ENCODE results near the gene CELSR2.

DNA sequence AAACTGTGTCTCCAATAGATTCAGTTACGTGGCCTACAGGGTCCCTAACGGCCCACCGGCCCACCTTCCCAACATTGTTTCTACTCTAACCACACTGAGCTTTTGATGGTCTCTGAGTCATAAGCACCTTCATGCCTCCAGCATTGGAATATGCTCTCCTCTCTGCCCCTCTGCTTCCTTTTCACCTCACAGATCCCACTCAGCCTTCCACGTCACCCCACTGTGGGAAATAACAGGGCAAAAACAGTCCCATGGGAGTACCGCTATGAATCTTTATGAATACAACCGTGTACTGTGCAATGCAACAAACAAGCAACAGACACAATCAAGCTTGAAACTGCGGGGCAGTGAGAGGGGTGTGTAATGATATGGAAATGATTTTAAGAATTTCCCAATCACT is 40.9 kb upstream of the CELSR2 start:
- TF ChIP-seq GATA2 (IDR thresholded peaks at IDR 0.05; ENCODE audit: low read depth, low read length) (no peak), GATA3 (IDR thresholded peaks at IDR 0.05; ENCODE audit: low read depth, low read length) (no peak)
